Thoracic aorta (tissue), 2 donors: Measurements from ENCODE around the gene UCMA. TPM values are rescaled to one million over a fixed set of nuclear protein-coding genes. Genes with fewer than 3 reads are reported as not detected.
"Not testable (repeated sequence)": the region's sequence is repeated elsewhere in the genome, so short reads cannot be mapped to it uniquely, and the experiment has no call there.

Experiments
- ATAC-seq: fragments of 150-250 bp; one replicate; pipeline ENCODE4 v1.8.0; 2017; ENCODE audit warnings: low read depth; ENCODE audit not compliant: insufficient number of reproducible peaks, low FRiP score
- DNase-seq: peaks from one replicate; pipeline ENCODE4 v3.0.0-alpha.2; 2020; ENCODE audit warnings: low spot score
- H3K27ac ChIP-seq, 2 donors: fragments of 200-600 bp; sonication (generic); 1 replicate in 1 of 2; 2 replicates in 1 of 2; pipeline ENCODE4 v1.5.1; 2016; ENCODE audit warnings: mild to moderate bottlenecking in 2 of 2, moderate library complexity in 2 of 2
- H3K27me3 ChIP-seq: fragments of 200-600 bp; sonication (generic); replicated peaks from 2 replicates; pipeline ENCODE4 v1.6.0; 2016; ENCODE audit warnings: mild to moderate bottlenecking; ENCODE audit not compliant: insufficient read depth
- H3K36me3 ChIP-seq: fragments of 200-600 bp; sonication (generic); one replicate; pipeline ENCODE4 v1.5.1; 2016
- H3K4me1 ChIP-seq, 2 donors: fragments of 200-600 bp; sonication (generic); 1 replicate in 1 of 2; 2 replicates in 1 of 2; pipeline versions ENCODE4 v1.5.1 to v1.6.0; 2016; ENCODE audit warnings: low read depth in 2 of 2, mild to moderate bottlenecking in 1 of 2; ENCODE audit not compliant: control insufficient read depth in 1 of 2
- H3K4me3 ChIP-seq: fragments of 200-600 bp; sonication (generic); 2 replicates; pipeline ENCODE4 v1.5.1; 2016; ENCODE audit warnings: mild to moderate bottlenecking
- H3K9me3 ChIP-seq: fragments of 200-600 bp; sonication (generic); 2 replicates; pipeline ENCODE4 v1.5.1; 2016
- CTCF ChIP-seq: fragments of 200-600 bp; sonication (generic); IDR thresholded peaks from one replicate; pipeline ENCODE4 v1.5.1; 2019; ENCODE audit warnings: antibody characterized with exemption
- total RNA-seq, 2 donors: library from RNA; depleted of rRNA; stranded (reverse); fragments of >200 nt; gene quantifications; one replicate each; pipeline versions ENCODE4 v1.1.0 to v1.2.3, GENCODE V29; 2016

UCMA gene
- total RNA-seq, 2 donors from 2014 or later = not detected

- no peaks in the 10 kb centered on the region for H3K9me3 ChIP-seq
- no peak overlapping the region for H3K4me3 ChIP-seq
- TF ChIP-seq CTCF = no peak
- H3K27me3 ChIP-seq = no peaks in the 10 kb centered on the region
- H3K27ac ChIP-seq = no peak overlapping the region
- H3K4me1 ChIP-seq = no peaks in the 10 kb centered on the region
- DNase-seq (no peak), ATAC-seq (no peak)
- no peaks in the 10 kb centered on the region for H3K36me3 ChIP-seq
Measured at GRCh38 chr10:13241613-13242012, 7.4 kb upstream of the UCMA start.

- Histone ChIP-seq H3K27ac (no peak overlapping the region), H3K36me3 (no peaks in the 10 kb centered on the region), H3K27me3 (no peaks in the 10 kb centered on the region), H3K4me1 (no peaks in the 10 kb centered on the region), H3K9me3 (no peaks in the 10 kb centered on the region), H3K4me3 (no peak overlapping the region)
- ATAC-seq (no peak), DNase-seq (no peak)
- no peak for TF ChIP-seq CTCF
Measured at GRCh38 chr10:13239923-13240322, 5.7 kb upstream of the UCMA start.

- Histone ChIP-seq H3K4me1 (no peaks in the 10 kb centered on the region), H3K4me3 (no peak overlapping the region), H3K27ac (no peak overlapping the region), H3K9me3 (no peaks in the 10 kb centered on the region), H3K27me3 (no peaks in the 10 kb centered on the region), H3K36me3 (no peaks in the 10 kb centered on the region)
- no peak for TF ChIP-seq CTCF
- DNase-seq (no peak), ATAC-seq (no peak)
Measured at GRCh38 chr10:13238271-13239077, 4.3 kb upstream of the UCMA start.

- H3K9me3 ChIP-seq = no peaks in the 10 kb centered on the region
- H3K36me3 ChIP-seq = no peaks in the 10 kb centered on the region
- TF ChIP-seq CTCF = no peak
- H3K27me3 ChIP-seq = no peaks in the 10 kb centered on the region
- DNase-seq (no peak), ATAC-seq (no peak)
- no peaks in the 10 kb centered on the region for H3K4me1 ChIP-seq
- no peak overlapping the region for H3K27ac ChIP-seq
- no peak overlapping the region for H3K4me3 ChIP-seq
Measured at GRCh38 chr10:13236638-13237037, 2.5 kb upstream of the UCMA start.

- not testable (repeated sequence) for H3K27me3 ChIP-seq, H3K9me3 ChIP-seq, ATAC-seq, H3K4me3 ChIP-seq, H3K36me3 ChIP-seq, H3K27ac ChIP-seq, H3K4me1 ChIP-seq, DNase-seq
Measured at GRCh38 chr10:13234736-13235135, 562 bp upstream of the UCMA start.

GRCh38 chr10:13233358-13233757 lies 816 bp downstream of the UCMA start:
- Histone ChIP-seq H3K27ac (no peak overlapping the region), H3K27me3 (no peaks in the 10 kb centered on the region), H3K4me3 (no peak overlapping the region), H3K36me3 (no peaks in the 10 kb centered on the region), H3K9me3 (no peaks in the 10 kb centered on the region), H3K4me1 (no peaks in the 10 kb centered on the region)
- ATAC-seq (no peak), DNase-seq (no peak)
- TF ChIP-seq CTCF = no peak
